Measurements from ENCODE around the gene CYB561D2. TPM values are rescaled to one million over a fixed set of nuclear protein-coding genes. Genes with fewer than 3 reads are reported as not detected.

Gene CYB561D2
- polyA plus RNA-seq, 1 donor (not counting 4 experiments of a cell fraction or from before 2014, with no cell fraction given) = 12.3 TPM

DNA sequence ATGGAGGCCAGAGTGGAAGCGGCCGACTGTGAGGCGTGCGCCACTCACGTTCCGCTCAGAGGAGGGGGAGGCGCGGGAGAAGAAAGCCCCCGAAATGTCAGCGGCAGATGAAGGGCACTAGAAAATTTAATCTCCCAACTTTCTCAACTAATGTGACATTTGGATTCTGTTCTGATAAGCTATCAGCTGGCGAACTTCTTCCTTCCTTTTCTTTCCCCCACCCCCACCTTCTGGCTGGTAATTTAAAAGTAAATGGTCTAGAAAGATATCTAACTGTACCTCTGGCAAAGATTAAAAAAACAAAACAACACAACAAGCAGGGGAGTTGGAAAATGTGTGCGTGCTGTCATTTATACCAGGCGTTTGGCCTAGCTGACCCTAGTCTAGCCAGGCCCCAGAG is 35.1 kb downstream of the CYB561D2 start:
- H3K4me1 ChIP-seq (ENCODE audit: control insufficient read depth, extremely low read depth, insufficient read depth, low read length) = peaks cover 4% of the 10 kb centered on the region
- H3K9ac ChIP-seq (ENCODE audit: control insufficient read depth, extremely low read depth, insufficient read depth, low read length) = no peak overlapping the region
- H3K27me3 ChIP-seq (ENCODE audit: control insufficient read depth, extremely low read depth, insufficient read depth, low read length) = peaks cover 34% of the 10 kb centered on the region
- no peak overlapping the region for H3K27ac ChIP-seq (ENCODE audit: control insufficient read depth, insufficient read depth, low read length)
- no peaks in the 10 kb centered on the region for H3K9me1 ChIP-seq (ENCODE audit: control insufficient read depth, extremely low read depth, insufficient read depth, low read length)
- no peak for DNase-seq (ENCODE audit: low read depth, low spot score)
- H3K4me2 ChIP-seq (ENCODE audit: control insufficient read depth, extremely low read depth, insufficient read depth, low read depth, low read length) = no peak overlapping the region
- dilution Hi-C loops (cut with MboI; ENCODE audit: extremely low pct_ligation_motif_present, low sequenced_read_pairs) = no loop called here
- H3K36me3 ChIP-seq (ENCODE audit: control insufficient read depth in 2 of 2, extremely low read depth in 1 of 2, insufficient read depth in 2 of 2, low read length in 2 of 2) = no peaks in the 10 kb centered on the region
- no peak for TF ChIP-seq EZH2 (IDR thresholded peaks at IDR 0.05; ENCODE audit: low read length)
- TF ChIP-seq, protein P1, sequence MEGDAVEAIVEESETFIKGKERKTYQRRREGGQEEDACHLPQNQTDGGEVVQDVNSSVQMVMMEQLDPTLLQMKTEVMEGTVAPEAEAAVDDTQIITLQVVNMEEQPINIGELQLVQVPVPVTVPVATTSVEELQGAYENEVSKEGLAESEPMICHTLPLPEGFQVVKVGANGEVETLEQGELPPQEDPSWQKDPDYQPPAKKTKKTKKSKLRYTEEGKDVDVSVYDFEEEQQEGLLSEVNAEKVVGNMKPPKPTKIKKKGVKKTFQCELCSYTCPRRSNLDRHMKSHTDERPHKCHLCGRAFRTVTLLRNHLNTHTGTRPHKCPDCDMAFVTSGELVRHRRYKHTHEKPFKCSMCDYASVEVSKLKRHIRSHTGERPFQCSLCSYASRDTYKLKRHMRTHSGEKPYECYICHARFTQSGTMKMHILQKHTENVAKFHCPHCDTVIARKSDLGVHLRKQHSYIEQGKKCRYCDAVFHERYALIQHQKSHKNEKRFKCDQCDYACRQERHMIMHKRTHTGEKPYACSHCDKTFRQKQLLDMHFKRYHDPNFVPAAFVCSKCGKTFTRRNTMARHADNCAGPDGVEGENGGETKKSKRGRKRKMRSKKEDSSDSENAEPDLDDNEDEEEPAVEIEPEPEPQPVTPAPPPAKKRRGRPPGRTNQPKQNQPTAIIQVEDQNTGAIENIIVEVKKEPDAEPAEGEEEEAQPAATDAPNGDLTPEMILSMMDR (optimal IDR thresholded peaks at IDR 0.05 in 1 of 3, IDR thresholded peaks at IDR 0.05 in 1 of 3, conservative IDR thresholded peaks at IDR 0.05 in 1 of 3; ENCODE audit: extremely low read depth in 1 of 3, insufficient read depth in 2 of 3, low read length in 3 of 3) = no peak
- FAIRE-seq = no peak
- no peak overlapping the region for H3K4me3 ChIP-seq (ENCODE audit: control insufficient read depth in 2 of 3, extremely low read depth in 1 of 3, insufficient read depth in 2 of 3, low read depth in 1 of 3, low read length in 3 of 3)
- no peaks in the 10 kb centered on the region for H3K79me2 ChIP-seq (ENCODE audit: control insufficient read depth, insufficient read depth, low read length)
- peaks cover 2% of the 10 kb centered on the region for H4K20me1 ChIP-seq (ENCODE audit: control insufficient read depth, extremely low read depth, insufficient read depth, low read length)
- no peaks in the 10 kb centered on the region for H3K9me3 ChIP-seq (ENCODE audit: control insufficient read depth, low read depth, low read length)
- no peak overlapping the region for H2AFZ ChIP-seq (ENCODE audit: control insufficient read depth, low read length)

DNA sequence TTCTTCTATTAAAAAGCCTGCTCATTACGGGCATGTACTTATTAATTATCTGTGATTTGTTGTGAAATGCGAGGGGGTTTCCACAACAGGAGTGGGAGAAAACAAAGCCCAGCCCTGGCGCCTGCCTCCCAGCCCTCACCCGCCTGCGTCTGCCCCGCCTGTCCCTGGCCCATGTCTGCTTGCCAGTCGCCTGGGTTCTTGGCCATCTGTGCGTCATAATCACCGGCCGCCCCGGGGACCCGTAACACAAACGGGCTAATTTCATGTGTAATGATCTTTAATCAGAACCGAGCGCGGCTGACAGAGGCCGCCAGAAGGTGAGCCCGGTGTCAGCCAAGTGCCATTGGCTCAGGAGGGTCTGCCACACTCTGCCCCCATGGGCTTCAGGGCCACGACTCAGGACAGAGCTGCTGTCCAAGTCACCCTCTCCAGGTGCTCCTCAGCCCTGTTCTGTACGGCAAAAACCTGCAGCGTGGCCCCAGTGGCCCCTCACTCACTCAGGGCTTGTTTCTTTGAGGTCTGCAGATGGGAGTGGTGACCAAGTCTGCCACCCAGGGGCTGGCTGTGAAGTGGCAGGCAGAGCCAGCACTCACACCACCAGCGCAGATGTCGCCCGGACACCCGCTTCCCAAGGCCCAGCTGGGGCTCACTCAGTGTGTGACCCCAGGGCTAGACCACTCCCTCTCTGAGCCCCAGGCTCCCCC is 37.5 kb downstream of the CYB561D2 start:
- Histone ChIP-seq H3K27ac (ENCODE audit: control insufficient read depth, insufficient read depth, low read length) (no peak overlapping the region), H3K79me2 (ENCODE audit: control insufficient read depth, insufficient read depth, low read length) (no peaks in the 10 kb centered on the region), H3K4me2 (ENCODE audit: control insufficient read depth, extremely low read depth, insufficient read depth, low read depth, low read length) (no peak overlapping the region), H2AFZ (ENCODE audit: control insufficient read depth, low read length) (no peak overlapping the region), H3K4me3 (ENCODE audit: control insufficient read depth in 2 of 3, extremely low read depth in 1 of 3, insufficient read depth in 2 of 3, low read depth in 1 of 3, low read length in 3 of 3) (no peak overlapping the region), H3K27me3 (ENCODE audit: control insufficient read depth, extremely low read depth, insufficient read depth, low read length) (peaks cover 42% of the 10 kb centered on the region), H3K36me3 (ENCODE audit: control insufficient read depth in 2 of 2, extremely low read depth in 1 of 2, insufficient read depth in 2 of 2, low read length in 2 of 2) (no peaks in the 10 kb centered on the region), H3K9me1 (ENCODE audit: control insufficient read depth, extremely low read depth, insufficient read depth, low read length) (no peaks in the 10 kb centered on the region), H4K20me1 (ENCODE audit: control insufficient read depth, extremely low read depth, insufficient read depth, low read length) (peaks cover 2% of the 10 kb centered on the region), H3K4me1 (ENCODE audit: control insufficient read depth, extremely low read depth, insufficient read depth, low read length) (peaks cover 6% of the 10 kb centered on the region), H3K9me3 (ENCODE audit: control insufficient read depth, low read depth, low read length) (no peaks in the 10 kb centered on the region), H3K9ac (ENCODE audit: control insufficient read depth, extremely low read depth, insufficient read depth, low read length) (no peak overlapping the region)
- TF ChIP-seq, protein P1 (optimal IDR thresholded peaks at IDR 0.05 in 1 of 3, IDR thresholded peaks at IDR 0.05 in 1 of 3, conservative IDR thresholded peaks at IDR 0.05 in 1 of 3; ENCODE audit: extremely low read depth in 1 of 3, insufficient read depth in 2 of 3, low read length in 3 of 3) = peak in 2 of 3 experiments; percentile 13 to 63
- no peak for TF ChIP-seq EZH2 (IDR thresholded peaks at IDR 0.05; ENCODE audit: low read length)
- dilution Hi-C loops (cut with MboI; ENCODE audit: extremely low pct_ligation_motif_present, low sequenced_read_pairs) = no loop called here
- no peak for DNase-seq (ENCODE audit: low read depth, low spot score)
- FAIRE-seq = no peak
